HepG2 (cell line): Measurements from ENCODE around the gene LRRC3C. TPM values are rescaled to one million over a fixed set of nuclear protein-coding genes. Genes with fewer than 3 reads are reported as not detected.
A peak's percentile ranks its signal among the peaks of the same experiment; 100 is the strongest.

Experiments
- ATF7-NPFF ChIP-seq: sonication (generic); formaldehyde crosslinking; IDR thresholded peaks from 2 replicates; pipeline ENCODE4 v1.8.1; 2023; ENCODE audit warnings: mild to moderate bottlenecking, low read depth, missing genetic modification reagents, moderate library complexity
- ELF1 ChIP-seq: sonication (generic); formaldehyde crosslinking; IDR thresholded peaks from 2 replicates; pipeline ENCODE4 v1.4.0; 2020; ENCODE audit warnings: missing genetic modification reagents
- FLYWCH1 ChIP-seq: sonication (generic); formaldehyde crosslinking; IDR thresholded peaks from 2 replicates; pipeline ENCODE4 v1.8.1; 2023; ENCODE audit warnings: mild to moderate bottlenecking, missing genetic modification reagents
- FOSL1 ChIP-seq: sonication (generic); formaldehyde crosslinking; IDR thresholded peaks from 2 replicates; pipeline ENCODE4 v1.9.0; 2021; ENCODE audit warnings: missing genetic modification reagents, borderline replicate concordance
- HMG20B ChIP-seq: conservative IDR thresholded peaks from 2 replicates; pipeline ENCODE4 v1.6.1; 2016; ENCODE audit warnings: missing genetic modification reagents, missing compliant biosample characterization
- KLF6 ChIP-seq: IDR thresholded peaks from 2 replicates; pipeline ENCODE4 v1.8.0; 2016; ENCODE audit warnings: missing biosample characterization, missing genetic modification reagents
- MAX ChIP-seq: IDR thresholded peaks from 2 replicates; pipeline ENCODE4 v1.6.1; 2012; ENCODE audit warnings: inconsistent platforms
- NFE2L2 ChIP-seq: fragments of 150-350 bp; IDR thresholded peaks from 2 replicates; pipeline ENCODE4 v1.6.1; 2014; ENCODE audit warnings: low read length
- NFKB2 ChIP-seq: sonication (generic); formaldehyde crosslinking; IDR thresholded peaks from 2 replicates; pipeline ENCODE4 v1.4.0; 2020; ENCODE audit warnings: missing genetic modification reagents, borderline replicate concordance
- NR2F6 ChIP-seq, 2 experiments: IDR thresholded peaks; 2 replicates each; pipeline ENCODE4 v1.6.1; 2016; ENCODE audit warnings: antibody characterized with exemption in 1 of 2, mild to moderate bottlenecking in 1 of 2
- RFXAP ChIP-seq: sonication (generic); formaldehyde crosslinking; IDR thresholded peaks from 2 replicates; pipeline ENCODE4 v1.4.0; 2020; ENCODE audit warnings: missing genetic modification reagents, borderline replicate concordance
- ZBTB4 ChIP-seq: sonication (generic); formaldehyde crosslinking; IDR thresholded peaks from 2 replicates; pipeline ENCODE4 v1.4.0; 2020; ENCODE audit warnings: missing genetic modification reagents, mild to moderate bottlenecking, borderline replicate concordance
- ZNF260 ChIP-seq: sonication (generic); formaldehyde crosslinking; IDR thresholded peaks from 2 replicates; pipeline ENCODE4 v1.4.0; 2020; ENCODE audit warnings: missing genetic modification reagents, low read depth, mild to moderate bottlenecking, borderline replicate concordance
- ZNF543 ChIP-seq: sonication (generic); formaldehyde crosslinking; IDR thresholded peaks from 2 replicates; pipeline ENCODE4 v1.4.0; 2020; ENCODE audit warnings: mild to moderate bottlenecking, missing genetic modification reagents
- polyA plus RNA-seq, 8 experiments: library from polyadenylated mRNA; depleted of rRNA in 3 of 8; stranded (reverse) in 7 of 8; unstranded in 1 of 8; fragments of >200 nt; fragmentation: Illumina TruSeq in 4 of 8; extraction: Trizol in 4 of 8; gene quantifications; 2 replicates each; pipeline versions ENCODE4 v1.2.1 to v1.2.3, GENCODE V29; 2011 to 2016; ENCODE audit warnings: low read depth in 4 of 8, missing spikeins in 1 of 8, mixed read lengths in 1 of 8; ENCODE audit not compliant: insufficient read depth in 1 of 8
- total RNA-seq, 5 experiments: library from RNA; depleted of rRNA; stranded (reverse); fragments of >200 nt; fragmentation: Illumina TruSeq; extraction: Trizol; gene quantifications; 2 replicates each; pipeline ENCODE4 v1.2.3, GENCODE V29; 2016; ENCODE audit warnings: low read depth in 1 of 5
- TF ChIP-seq, protein P1 (sequence below): fragments of 450-650 bp; IDR thresholded peaks from 2 replicates; pipeline ENCODE4 v1.6.1; 2016
- TF ChIP-seq, protein P2 (sequence below): sonication (generic); formaldehyde crosslinking; IDR thresholded peaks from 2 replicates; pipeline ENCODE4 v1.5.0; 2020; ENCODE audit warnings: missing genetic modification reagents
- TF ChIP-seq, protein P3 (sequence below): sonication (generic); formaldehyde crosslinking; IDR thresholded peaks from 2 replicates; pipeline ENCODE4 v1.4.0; 2020; ENCODE audit warnings: mild to moderate bottlenecking, missing genetic modification reagents
- TF ChIP-seq, protein P4 (sequence below): sonication (generic); formaldehyde crosslinking; IDR thresholded peaks from 2 replicates; pipeline ENCODE4 v1.5.1; 2020; ENCODE audit warnings: mild to moderate bottlenecking, missing genetic modification reagents, moderate library complexity

LRRC3C gene
- total and polyA plus RNA-seq, 2 of the 13 experiments (the other 11 are each of a cell fraction or from before 2014, with no cell fraction given) = 0.17 TPM; not detected in 1

- peak; percentile 94; the same call in 1 of the 2 replicates for TF ChIP-seq HMG20B (CRISPR knock-in tag)
- TF ChIP-seq, protein P1, sequence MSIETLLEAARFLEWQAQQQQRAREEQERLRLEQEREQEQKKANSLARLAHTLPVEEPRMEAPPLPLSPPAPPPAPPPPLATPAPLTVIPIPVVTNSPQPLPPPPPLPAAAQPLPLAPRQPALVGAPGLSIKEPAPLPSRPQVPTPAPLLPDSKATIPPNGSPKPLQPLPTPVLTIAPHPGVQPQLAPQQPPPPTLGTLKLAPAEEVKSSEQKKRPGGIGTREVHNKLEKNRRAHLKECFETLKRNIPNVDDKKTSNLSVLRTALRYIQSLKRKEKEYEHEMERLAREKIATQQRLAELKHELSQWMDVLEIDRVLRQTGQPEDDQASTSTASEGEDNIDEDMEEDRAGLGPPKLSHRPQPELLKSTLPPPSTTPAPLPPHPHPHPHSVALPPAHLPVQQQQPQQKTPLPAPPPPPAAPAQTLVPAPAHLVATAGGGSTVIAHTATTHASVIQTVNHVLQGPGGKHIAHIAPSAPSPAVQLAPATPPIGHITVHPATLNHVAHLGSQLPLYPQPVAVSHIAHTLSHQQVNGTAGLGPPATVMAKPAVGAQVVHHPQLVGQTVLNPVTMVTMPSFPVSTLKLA = peak; percentile 94
- no peak for TF ChIP-seq FLYWCH1 (CRISPR knock-in tag)
- peak; percentile 92 for TF ChIP-seq FOSL1 (CRISPR knock-in tag)
- TF ChIP-seq NR2F6 (IDR thresholded peaks at IDR 0.05) = peak; percentile 99
- peak; percentile 100 for TF ChIP-seq NR2F6 (CRISPR knock-in tag; IDR thresholded peaks at IDR 0.05)
- TF ChIP-seq, protein P2, sequence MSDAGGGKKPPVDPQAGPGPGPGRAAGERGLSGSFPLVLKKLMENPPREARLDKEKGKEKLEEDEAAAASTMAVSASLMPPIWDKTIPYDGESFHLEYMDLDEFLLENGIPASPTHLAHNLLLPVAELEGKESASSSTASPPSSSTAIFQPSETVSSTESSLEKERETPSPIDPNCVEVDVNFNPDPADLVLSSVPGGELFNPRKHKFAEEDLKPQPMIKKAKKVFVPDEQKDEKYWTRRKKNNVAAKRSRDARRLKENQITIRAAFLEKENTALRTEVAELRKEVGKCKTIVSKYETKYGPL (CRISPR knock-in tag) = no peak
- TF ChIP-seq, protein P3, sequence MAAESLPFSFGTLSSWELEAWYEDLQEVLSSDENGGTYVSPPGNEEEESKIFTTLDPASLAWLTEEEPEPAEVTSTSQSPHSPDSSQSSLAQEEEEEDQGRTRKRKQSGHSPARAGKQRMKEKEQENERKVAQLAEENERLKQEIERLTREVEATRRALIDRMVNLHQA (CRISPR knock-in tag) = 0 out of 2 replicates have a peak, but pooled peaks have one; percentile 49
- TF ChIP-seq ZBTB4 (CRISPR knock-in tag) = no peak; the same call in none of the 2 replicates
- peak; percentile 89; the same call in 1 of the 2 replicates for TF ChIP-seq ATF7-NPFF (CRISPR knock-in tag)
- TF ChIP-seq ZNF260 (CRISPR knock-in tag) = 0 out of 2 replicates have a peak, but pooled peaks have one; percentile 22
- TF ChIP-seq NFE2L2 = 0 out of 2 replicates have a peak, but pooled peaks have one; percentile 7
- TF ChIP-seq MAX = peak; percentile 97
- TF ChIP-seq RFXAP (CRISPR knock-in tag) = peak; percentile 97
- peak; percentile 90 for TF ChIP-seq KLF6 (CRISPR knock-in tag)
- peak; percentile 80 for TF ChIP-seq ELF1 (CRISPR knock-in tag)
- TF ChIP-seq, protein P4, sequence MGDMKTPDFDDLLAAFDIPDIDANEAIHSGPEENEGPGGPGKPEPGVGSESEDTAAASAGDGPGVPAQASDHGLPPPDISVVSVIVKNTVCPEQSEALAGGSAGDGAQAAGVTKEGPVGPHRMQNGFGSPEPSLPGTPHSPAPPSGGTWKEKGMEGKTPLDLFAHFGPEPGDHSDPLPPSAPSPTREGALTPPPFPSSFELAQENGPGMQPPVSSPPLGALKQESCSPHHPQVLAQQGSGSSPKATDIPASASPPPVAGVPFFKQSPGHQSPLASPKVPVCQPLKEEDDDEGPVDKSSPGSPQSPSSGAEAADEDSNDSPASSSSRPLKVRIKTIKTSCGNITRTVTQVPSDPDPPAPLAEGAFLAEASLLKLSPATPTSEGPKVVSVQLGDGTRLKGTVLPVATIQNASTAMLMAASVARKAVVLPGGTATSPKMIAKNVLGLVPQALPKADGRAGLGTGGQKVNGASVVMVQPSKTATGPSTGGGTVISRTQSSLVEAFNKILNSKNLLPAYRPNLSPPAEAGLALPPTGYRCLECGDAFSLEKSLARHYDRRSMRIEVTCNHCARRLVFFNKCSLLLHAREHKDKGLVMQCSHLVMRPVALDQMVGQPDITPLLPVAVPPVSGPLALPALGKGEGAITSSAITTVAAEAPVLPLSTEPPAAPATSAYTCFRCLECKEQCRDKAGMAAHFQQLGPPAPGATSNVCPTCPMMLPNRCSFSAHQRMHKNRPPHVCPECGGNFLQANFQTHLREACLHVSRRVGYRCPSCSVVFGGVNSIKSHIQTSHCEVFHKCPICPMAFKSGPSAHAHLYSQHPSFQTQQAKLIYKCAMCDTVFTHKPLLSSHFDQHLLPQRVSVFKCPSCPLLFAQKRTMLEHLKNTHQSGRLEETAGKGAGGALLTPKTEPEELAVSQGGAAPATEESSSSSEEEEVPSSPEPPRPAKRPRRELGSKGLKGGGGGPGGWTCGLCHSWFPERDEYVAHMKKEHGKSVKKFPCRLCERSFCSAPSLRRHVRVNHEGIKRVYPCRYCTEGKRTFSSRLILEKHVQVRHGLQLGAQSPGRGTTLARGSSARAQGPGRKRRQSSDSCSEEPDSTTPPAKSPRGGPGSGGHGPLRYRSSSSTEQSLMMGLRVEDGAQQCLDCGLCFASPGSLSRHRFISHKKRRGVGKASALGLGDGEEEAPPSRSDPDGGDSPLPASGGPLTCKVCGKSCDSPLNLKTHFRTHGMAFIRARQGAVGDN (CRISPR knock-in tag) = peak; percentile 100
- peak; percentile 84 for TF ChIP-seq ZNF543 (CRISPR knock-in tag)
- TF ChIP-seq NFKB2 (CRISPR knock-in tag) = peak; percentile 97
These were observed 3.5 kb upstream of the LRRC3C start (continued) for GRCh38 chr17:39923836-39924690.
